Neuron (in vitro differentiated cells): ENCODE results near the gene EML1.

ENCODE experiments used
- H2AFZ ChIP-seq: one replicate; pipeline ENCODE4 v1.6.1; 2013; ENCODE audit warnings: low read depth, mild to moderate bottlenecking, inconsistent platforms, low read length, moderate library complexity
- H3K27me3 ChIP-seq: one replicate; pipeline ENCODE4 v1.6.1; 2013; ENCODE audit warnings: low read length; ENCODE audit not compliant: insufficient read depth
- H3K36me3 ChIP-seq: one replicate; pipeline ENCODE4 v1.6.1; 2013; ENCODE audit warnings: low read length; ENCODE audit not compliant: insufficient read depth
- H3K4me1 ChIP-seq: one replicate; pipeline ENCODE4 v1.6.1; 2013; ENCODE audit warnings: low read length; ENCODE audit not compliant: insufficient read depth
- H3K4me3 ChIP-seq: 2 replicates; pipeline ENCODE4 v1.5.1; 2013; ENCODE audit warnings: mild to moderate bottlenecking, low read length, moderate library complexity
- H3K9me3 ChIP-seq: one replicate; pipeline ENCODE4 v1.6.1; 2013; ENCODE audit warnings: low read length

Gene EML1, protein sequence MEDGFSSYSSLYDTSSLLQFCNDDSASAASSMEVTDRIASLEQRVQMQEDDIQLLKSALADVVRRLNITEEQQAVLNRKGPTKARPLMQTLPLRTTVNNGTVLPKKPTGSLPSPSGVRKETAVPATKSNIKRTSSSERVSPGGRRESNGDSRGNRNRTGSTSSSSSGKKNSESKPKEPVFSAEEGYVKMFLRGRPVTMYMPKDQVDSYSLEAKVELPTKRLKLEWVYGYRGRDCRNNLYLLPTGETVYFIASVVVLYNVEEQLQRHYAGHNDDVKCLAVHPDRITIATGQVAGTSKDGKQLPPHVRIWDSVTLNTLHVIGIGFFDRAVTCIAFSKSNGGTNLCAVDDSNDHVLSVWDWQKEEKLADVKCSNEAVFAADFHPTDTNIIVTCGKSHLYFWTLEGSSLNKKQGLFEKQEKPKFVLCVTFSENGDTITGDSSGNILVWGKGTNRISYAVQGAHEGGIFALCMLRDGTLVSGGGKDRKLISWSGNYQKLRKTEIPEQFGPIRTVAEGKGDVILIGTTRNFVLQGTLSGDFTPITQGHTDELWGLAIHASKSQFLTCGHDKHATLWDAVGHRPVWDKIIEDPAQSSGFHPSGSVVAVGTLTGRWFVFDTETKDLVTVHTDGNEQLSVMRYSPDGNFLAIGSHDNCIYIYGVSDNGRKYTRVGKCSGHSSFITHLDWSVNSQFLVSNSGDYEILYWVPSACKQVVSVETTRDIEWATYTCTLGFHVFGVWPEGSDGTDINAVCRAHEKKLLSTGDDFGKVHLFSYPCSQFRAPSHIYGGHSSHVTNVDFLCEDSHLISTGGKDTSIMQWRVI

DNA sequence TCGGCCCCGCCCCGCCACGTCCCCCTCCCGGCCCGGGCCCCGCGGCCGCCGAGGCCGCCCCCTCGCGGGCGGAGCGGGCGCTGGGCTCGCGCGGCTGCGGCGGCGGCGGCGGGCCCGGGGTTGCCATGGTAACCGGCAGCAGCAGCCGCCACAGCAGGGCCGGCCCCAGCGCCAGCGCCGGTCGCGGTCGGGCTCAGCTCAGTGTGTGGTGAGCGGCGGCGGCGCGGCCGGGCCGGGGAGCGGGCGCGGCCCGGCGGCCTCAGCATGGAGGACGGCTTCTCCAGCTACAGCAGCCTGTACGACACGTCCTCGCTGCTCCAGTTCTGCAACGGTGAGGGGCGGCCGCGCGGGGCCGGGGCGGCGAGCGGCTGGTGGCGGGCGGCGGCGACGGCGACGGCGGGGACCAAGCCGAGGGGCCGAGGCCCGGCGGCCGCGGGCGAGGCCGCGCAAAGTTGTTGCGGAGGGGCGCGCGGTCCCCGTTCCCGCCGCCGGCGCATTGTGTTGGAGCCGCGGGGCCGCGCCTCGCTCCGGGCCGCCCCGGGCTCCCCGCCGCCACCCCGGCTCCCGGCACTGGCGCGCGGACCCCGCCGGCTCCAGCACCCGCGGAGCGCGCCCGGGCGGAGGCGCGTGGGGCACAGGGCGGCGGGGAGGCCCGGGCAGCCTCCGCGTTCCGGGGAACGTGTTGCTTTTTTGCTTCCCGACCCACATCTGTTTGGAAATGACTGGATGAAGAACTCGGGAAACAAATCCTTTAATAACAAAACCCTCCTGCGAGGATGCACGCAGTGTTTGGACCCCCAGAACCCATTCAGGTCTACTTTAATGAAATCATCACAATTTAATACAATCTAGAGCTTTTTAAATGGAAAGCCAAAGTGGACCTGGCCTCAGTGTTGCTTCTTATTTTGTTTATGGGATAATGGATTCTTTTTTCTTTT lies at the start of gene EML1:
Gene EML1 (plus strand): TSS at position 201 of the 938 bp plus-strand sequence. CDS start 64 bp downstream, at position 265.
- peak within 1 kb of the TSS; percentile 77 for H2AFZ ChIP-seq
- H3K4me1 ChIP-seq, result peaks cover 14% of the 10 kb centered on the region
- H3K27me3 ChIP-seq, result no peaks in the 10 kb centered on the region
- peak within 1 kb of the TSS; percentile 99 for H3K4me3 ChIP-seq
- H3K9me3 ChIP-seq, result peaks cover 4% of the 10 kb centered on the region
- no peaks in the 10 kb centered on the region for H3K36me3 ChIP-seq

DNA sequence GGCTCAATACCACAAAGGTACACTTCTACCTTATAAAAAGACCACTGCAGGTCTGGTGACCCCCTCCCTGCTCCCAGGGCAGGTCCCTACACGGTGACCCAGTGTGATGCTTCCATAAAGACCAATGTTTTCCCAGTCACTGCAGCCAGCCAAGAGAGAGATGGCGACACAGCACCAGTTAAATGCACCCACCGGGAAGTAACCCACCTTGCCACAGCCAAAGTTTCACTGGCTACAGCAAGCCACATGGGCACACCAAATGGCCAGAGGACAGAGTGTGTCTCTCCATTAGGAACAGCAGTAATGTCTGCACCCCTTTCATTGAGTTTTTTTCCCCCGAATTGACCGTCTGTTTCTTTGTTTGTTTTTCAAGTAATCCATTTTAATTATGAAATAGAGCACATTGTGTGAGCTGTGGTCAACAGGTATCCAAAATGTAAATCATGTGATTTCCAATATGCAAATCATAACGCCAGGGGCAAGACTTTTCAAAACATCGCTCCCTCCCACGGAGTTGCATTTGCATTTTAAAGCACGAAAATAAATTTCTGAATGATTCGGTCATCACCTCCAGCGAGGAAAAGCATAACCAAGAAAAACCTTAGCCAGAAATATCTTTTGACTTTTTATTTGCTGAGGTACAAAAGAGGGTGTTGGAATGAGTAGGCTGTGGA lies 48.9 kb upstream of the EML1 start:
- H2AFZ ChIP-seq, result no peak overlapping the region
- H3K36me3 ChIP-seq, result no peaks in the 10 kb centered on the region
- H3K9me3 ChIP-seq, result no peaks in the 10 kb centered on the region
- H3K4me1 ChIP-seq, result peaks cover 16% of the 10 kb centered on the region
- peaks cover 14% of the 10 kb centered on the region for H3K27me3 ChIP-seq
- no peak overlapping the region for H3K4me3 ChIP-seq

DNA sequence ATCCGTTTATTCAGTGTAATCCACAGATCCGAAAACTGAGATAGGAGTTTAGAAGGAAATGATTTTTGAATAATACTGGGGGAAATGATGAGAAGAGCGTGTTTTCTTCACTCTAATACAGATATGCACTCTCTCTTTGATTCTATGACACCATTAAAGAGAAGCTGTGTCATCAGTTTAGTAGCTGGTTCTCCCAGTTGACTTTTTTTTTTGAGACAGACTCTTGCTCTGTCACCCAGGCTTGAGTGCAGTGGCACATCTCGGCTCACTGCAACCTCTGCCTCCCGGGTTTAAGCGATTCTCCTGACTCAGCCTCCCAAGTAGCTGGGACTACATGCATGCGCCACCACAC lies 48.4 kb upstream of the EML1 start:
- Histone ChIP-seq H3K27me3 (peaks cover 14% of the 10 kb centered on the region), H2AFZ (no peak overlapping the region), H3K4me1 (peaks cover 17% of the 10 kb centered on the region), H3K9me3 (no peaks in the 10 kb centered on the region), H3K4me3 (no peak overlapping the region), H3K36me3 (no peaks in the 10 kb centered on the region)

DNA sequence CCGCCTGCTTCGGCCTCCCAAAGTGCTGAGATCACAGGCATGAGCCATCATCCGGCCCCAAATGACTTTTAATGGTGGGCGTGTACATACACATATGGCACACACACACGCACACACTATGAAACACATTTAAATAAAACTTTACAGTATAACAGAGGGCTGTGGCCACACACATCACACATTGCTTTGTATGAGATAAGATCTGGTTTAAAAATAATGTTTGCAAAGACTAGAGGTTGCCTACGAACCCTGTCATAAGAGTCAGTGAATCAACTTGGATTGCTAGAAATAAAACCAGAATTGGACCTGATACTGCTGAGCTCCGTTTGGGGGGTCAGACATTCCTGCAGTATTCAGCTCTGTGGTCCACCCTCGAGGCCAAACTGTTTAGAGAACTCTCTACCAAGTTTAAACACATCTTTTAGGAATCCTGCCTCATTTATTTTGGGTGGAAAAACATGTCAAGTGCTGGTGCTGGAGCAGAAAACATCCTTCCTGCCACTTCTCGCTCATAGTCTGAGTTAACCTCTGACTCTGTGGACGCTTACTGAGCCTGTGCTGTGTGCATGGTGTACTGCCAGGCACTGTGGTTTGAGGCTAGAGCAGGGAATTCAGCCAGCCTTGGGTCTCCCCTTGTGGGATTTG lies 47.8 kb upstream of the EML1 start:
- Histone ChIP-seq H3K36me3 (no peaks in the 10 kb centered on the region), H2AFZ (no peak overlapping the region), H3K9me3 (no peaks in the 10 kb centered on the region), H3K4me1 (peaks cover 18% of the 10 kb centered on the region), H3K27me3 (peaks cover 14% of the 10 kb centered on the region), H3K4me3 (no peak overlapping the region)

DNA sequence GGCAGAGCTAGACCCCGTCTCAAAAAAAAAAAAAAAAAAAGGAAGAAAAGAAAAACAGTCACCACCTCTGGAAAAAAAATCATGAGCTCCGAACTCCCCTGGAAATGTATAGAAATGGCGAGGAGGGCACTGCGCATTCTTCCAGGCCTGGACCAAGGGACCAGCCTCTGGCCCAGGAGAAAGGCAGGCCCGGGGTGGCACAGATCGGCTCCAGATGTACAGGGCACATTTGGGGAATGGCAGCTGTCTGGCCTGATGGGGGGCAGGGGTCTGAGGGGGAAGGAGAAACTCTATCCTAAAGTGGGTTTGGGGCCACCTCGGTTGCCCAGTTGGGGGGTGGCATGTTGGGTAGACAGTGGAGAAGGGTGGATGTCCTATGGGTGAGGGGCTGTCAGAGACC lies 46.0 kb upstream of the EML1 start:
- Histone ChIP-seq H3K4me3 (no peak overlapping the region), H2AFZ (no peak overlapping the region), H3K36me3 (no peaks in the 10 kb centered on the region), H3K4me1 (peaks cover 22% of the 10 kb centered on the region), H3K27me3 (peaks cover 19% of the 10 kb centered on the region), H3K9me3 (no peaks in the 10 kb centered on the region)

DNA sequence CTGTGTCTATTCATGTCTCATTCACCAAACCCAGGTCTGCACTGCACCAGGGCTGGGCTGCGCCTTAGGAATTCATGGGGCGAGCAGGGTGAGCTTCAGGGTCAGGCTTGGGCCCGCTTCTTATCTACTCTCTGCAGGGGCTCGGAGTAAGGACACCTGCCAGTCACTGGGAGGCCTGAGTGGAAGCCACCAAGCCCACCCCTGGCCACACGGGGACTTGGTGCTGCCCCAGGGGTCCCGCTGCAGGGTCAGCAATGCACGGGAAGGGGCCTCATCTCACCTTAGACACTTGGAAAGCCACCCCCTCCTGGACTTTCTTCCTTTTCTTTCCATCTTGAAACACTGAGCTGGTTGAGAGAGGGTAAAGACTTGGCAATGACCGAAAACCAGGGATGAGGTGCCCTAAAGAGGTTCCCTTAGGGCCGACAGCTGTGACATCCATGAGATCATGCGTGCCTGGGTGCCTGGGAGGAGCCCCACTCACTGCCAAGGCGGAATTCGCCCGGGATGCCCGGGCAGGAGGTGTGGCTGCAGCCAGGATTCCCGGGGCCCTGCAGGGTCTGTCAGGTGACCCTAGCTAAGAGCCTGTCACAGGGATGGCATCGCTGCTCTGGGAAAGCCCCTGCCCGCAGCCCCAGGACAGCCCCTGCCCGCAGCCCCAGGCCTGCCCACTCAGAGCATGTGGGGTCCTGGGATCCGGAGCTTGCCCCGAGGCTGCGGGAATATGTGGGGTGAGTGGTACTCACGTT lies 45.5 kb upstream of the EML1 start:
- no peaks in the 10 kb centered on the region for H3K9me3 ChIP-seq
- peaks cover 28% of the 10 kb centered on the region for H3K4me1 ChIP-seq
- H3K36me3 ChIP-seq, result no peaks in the 10 kb centered on the region
- no peak overlapping the region for H3K4me3 ChIP-seq
- H3K27me3 ChIP-seq, result peaks cover 17% of the 10 kb centered on the region
- H2AFZ ChIP-seq, result no peak overlapping the region

DNA sequence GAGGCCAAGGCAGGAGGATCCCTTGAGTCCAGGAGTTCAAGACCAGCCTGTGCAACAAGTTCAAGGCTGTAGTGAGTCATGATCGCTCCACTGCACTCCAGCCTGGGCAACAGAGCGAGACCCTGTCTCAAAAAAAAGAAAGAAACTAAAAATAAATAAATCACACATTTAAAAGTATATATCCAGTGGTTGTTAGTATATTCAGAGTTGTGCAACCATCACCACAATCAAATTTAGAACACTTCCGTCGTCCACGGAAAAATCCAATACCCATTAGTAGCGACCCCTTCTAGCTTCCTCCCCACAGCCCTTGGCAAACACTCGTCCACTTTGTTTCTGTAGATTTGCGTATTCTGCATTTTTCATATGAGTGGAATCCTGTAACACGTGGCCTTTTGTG lies 44.7 kb upstream of the EML1 start:
- Histone ChIP-seq H2AFZ (no peak overlapping the region), H3K36me3 (no peaks in the 10 kb centered on the region), H3K4me1 (peaks cover 25% of the 10 kb centered on the region), H3K9me3 (no peaks in the 10 kb centered on the region), H3K4me3 (no peak overlapping the region), H3K27me3 (peaks cover 11% of the 10 kb centered on the region)

DNA sequence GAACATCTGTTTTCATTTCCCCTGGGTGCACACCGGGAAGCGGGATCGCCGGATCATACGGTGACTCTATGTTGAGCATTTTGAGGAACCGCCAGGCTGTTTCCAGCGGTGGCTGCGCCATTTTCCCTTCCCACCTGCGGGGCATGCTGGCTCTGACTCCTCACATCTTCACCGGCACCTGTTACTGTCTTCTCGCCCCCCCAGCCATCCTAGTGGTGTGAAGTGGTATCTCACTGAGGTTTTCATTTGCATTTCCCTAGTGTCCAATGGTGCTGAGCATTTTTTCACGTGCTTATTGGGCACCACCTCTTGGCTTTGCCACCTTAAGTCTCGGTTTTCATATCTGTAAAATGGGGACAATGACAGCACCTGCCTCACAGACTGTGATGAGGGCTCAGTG lies 44.1 kb upstream of the EML1 start:
- no peaks in the 10 kb centered on the region for H3K36me3 ChIP-seq
- peaks cover 23% of the 10 kb centered on the region for H3K4me1 ChIP-seq
- H3K4me3 ChIP-seq, result no peak overlapping the region
- H3K27me3 ChIP-seq, result peaks cover 11% of the 10 kb centered on the region
- no peak overlapping the region for H2AFZ ChIP-seq
- no peaks in the 10 kb centered on the region for H3K9me3 ChIP-seq

DNA sequence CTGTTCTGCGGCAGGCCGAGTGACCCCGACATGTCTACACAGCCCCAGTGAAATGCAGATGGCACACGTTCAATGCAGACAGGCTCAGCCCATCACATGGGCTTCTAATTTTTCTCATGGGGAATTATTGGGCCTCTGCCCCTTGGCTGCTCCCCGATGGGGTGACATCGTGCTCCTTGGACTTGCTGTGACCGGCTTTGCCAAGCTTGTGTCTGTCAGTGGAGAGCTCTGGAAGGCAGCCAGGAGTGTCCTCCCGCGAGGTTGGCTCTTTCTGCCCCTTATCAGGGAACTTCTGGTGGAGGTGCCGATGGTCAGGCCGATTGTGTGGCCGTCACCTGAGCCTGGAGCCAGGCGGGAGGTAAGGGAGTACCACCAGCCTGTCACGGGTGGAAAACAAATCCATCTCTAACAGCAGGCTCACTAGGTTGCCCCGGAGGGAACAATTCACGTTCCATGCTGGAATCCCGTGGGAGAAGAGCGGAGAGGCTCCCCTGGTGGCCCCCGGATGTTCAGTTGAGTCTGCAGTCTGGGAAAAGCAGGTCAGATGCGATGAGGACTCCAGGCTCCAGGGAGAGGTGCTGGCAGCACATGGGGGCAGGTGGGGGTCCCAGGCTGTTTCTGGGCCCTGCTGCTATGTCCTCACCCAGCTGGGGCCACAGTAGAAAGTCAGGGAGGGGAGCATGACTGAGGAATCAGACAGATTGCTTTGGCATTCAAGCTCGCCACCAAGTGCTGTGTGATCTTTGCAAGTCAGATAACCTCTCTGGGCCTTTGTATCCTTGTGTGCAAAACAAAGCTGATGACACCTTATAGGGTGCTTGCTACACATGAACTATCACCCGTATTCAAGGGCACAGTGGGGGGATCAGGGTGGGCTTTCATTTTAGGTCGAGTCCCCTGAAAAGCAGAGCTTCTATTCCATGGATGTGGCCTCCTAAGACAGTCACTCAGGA lies 43.2 kb upstream of the EML1 start:
- no peak overlapping the region for H3K4me3 ChIP-seq
- peaks cover 11% of the 10 kb centered on the region for H3K27me3 ChIP-seq
- H3K9me3 ChIP-seq, result no peaks in the 10 kb centered on the region
- H2AFZ ChIP-seq, result no peak overlapping the region
- H3K4me1 ChIP-seq, result peaks cover 14% of the 10 kb centered on the region
- H3K36me3 ChIP-seq, result no peaks in the 10 kb centered on the region

DNA sequence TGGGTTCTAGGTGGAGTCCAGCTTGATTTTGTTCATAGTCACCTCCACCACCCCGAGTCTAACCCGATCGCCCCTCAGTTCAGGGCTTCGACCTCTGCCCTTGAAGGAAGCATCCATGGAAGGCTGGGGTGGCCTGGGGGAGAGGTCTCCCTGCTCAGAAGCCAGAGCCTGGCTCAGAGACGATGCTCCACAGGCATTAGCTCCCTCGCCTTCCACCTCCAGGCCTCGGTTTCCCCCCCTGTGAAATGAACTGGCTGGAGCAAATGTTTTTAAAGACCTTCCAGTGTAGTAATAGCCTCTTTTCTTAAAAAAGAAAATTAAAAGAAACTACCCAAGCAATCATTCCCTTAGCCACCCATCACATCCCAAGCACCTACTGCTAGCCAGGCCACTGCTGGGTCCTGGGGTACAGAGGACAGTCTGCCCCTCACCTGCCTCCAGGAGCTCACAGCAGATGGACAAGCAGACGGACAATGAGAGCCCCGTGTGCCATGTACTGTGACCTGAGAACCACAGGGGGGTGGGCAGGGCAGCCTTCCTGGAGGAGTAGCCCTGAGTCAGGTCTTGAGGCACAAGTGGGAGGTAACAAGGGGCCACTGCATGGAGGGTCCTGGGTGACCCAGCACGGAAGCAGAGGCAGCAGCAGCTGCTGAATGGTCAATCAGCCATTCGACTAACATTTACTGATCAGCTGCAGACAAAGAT lies 42.3 kb upstream of the EML1 start:
- H3K4me1 ChIP-seq, result peaks cover 13% of the 10 kb centered on the region
- H3K4me3 ChIP-seq, result no peak overlapping the region
- H3K27me3 ChIP-seq, result peaks cover 11% of the 10 kb centered on the region
- H3K36me3 ChIP-seq, result no peaks in the 10 kb centered on the region
- H3K9me3 ChIP-seq, result no peaks in the 10 kb centered on the region
- H2AFZ ChIP-seq, result no peak overlapping the region
